ENCODE results near the gene HTRA1.

DNA sequence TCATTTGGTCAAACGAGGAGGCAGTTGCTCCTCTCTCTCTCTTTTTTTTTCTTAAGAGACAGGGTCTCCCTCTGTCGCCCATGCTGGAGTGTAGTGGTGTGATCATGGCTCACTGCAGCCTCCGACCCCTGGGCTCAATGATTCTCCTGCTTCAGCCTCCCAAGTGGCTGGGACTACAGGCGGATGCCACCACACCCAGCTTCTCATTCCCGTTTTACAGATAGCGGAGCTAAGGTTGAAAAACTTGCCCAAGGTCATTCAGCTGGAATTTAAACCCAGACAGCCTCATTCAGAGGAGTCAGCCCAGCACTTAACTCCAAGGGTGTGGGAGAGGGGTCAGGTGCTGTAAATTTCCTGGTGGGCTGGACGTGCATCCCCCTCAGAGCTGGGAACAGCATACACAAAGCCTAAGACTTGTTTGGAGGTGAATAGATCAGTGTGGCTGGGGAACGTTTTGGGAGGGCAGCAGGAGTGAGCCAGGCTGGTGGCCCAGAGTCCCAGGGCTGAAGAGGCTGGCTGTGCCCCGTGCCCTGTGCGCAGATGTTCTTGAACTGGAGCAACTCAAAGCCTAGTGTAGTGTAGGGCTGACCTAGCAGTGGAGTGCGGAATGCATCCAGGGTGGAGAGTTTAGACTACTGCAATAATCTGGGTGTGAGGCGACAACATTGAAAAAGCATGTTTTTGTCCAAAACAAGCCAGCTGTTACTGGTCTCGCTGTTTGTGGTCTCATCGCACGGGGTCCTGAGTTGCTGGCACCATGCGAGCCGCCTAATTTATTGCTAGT, 2.3 kb downstream of the HTRA1 start:
- TF ChIP-seq, protein P1, sequence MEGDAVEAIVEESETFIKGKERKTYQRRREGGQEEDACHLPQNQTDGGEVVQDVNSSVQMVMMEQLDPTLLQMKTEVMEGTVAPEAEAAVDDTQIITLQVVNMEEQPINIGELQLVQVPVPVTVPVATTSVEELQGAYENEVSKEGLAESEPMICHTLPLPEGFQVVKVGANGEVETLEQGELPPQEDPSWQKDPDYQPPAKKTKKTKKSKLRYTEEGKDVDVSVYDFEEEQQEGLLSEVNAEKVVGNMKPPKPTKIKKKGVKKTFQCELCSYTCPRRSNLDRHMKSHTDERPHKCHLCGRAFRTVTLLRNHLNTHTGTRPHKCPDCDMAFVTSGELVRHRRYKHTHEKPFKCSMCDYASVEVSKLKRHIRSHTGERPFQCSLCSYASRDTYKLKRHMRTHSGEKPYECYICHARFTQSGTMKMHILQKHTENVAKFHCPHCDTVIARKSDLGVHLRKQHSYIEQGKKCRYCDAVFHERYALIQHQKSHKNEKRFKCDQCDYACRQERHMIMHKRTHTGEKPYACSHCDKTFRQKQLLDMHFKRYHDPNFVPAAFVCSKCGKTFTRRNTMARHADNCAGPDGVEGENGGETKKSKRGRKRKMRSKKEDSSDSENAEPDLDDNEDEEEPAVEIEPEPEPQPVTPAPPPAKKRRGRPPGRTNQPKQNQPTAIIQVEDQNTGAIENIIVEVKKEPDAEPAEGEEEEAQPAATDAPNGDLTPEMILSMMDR (conservative IDR thresholded peaks at IDR 0.05; ENCODE audit: low read depth, low read length): no peak
- TF ChIP-seq EZH2phosphoT487 (IDR thresholded peaks at IDR 0.05; ENCODE audit: borderline replicate concordance, low read length) (no peak), EZH2 (IDR thresholded peaks at IDR 0.05; ENCODE audit: low read length, unreplicated experiment) (no peak)
